Subcutaneous adipose tissue (tissue), 4 donors: Measurements from ENCODE around the gene OLFM2. TPM values are rescaled to one million over a fixed set of nuclear protein-coding genes. Genes with fewer than 3 reads are reported as not detected.

ENCODE experiments used
- total RNA-seq, 4 donors: library from RNA; depleted of rRNA; stranded (reverse); fragments of >200 nt; gene quantifications; one replicate each; pipeline ENCODE4 v1.1.0, GENCODE V29; 2016
- TF ChIP-seq, protein P1 (sequence below): fragments of 450-650 bp; IDR thresholded peaks from one replicate; pipeline ENCODE4 v1.5.1; 2016; ENCODE audit warnings: low read depth, mild to moderate bottlenecking, control low read depth, antibody characterized with exemption, moderate library complexity

Gene OLFM2
- total RNA-seq, 4 donors from 2014 or later, result 21.8 to 258 (median 57.7) TPM

DNA sequence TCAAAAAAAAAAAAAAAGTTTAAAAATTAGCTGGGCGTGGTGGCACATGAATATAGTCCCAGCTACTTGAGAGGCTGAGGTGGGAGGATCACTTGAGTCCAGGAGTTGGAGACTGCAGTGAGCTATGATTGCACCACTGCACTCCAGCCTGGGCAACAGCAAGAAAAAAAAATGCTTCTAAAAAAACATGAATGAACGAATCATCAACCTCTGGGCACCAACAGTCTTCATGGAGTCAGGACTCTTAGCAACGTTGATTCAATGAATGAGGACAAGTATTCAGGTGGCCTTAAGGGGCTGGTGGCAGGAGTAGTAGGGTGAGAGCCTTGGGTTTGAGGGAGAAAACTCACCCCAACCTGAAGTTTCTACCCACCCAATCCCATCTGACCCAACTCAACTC lies 20.6 kb upstream of the OLFM2 start:
- TF ChIP-seq, protein P1, sequence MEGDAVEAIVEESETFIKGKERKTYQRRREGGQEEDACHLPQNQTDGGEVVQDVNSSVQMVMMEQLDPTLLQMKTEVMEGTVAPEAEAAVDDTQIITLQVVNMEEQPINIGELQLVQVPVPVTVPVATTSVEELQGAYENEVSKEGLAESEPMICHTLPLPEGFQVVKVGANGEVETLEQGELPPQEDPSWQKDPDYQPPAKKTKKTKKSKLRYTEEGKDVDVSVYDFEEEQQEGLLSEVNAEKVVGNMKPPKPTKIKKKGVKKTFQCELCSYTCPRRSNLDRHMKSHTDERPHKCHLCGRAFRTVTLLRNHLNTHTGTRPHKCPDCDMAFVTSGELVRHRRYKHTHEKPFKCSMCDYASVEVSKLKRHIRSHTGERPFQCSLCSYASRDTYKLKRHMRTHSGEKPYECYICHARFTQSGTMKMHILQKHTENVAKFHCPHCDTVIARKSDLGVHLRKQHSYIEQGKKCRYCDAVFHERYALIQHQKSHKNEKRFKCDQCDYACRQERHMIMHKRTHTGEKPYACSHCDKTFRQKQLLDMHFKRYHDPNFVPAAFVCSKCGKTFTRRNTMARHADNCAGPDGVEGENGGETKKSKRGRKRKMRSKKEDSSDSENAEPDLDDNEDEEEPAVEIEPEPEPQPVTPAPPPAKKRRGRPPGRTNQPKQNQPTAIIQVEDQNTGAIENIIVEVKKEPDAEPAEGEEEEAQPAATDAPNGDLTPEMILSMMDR, result no peak

DNA sequence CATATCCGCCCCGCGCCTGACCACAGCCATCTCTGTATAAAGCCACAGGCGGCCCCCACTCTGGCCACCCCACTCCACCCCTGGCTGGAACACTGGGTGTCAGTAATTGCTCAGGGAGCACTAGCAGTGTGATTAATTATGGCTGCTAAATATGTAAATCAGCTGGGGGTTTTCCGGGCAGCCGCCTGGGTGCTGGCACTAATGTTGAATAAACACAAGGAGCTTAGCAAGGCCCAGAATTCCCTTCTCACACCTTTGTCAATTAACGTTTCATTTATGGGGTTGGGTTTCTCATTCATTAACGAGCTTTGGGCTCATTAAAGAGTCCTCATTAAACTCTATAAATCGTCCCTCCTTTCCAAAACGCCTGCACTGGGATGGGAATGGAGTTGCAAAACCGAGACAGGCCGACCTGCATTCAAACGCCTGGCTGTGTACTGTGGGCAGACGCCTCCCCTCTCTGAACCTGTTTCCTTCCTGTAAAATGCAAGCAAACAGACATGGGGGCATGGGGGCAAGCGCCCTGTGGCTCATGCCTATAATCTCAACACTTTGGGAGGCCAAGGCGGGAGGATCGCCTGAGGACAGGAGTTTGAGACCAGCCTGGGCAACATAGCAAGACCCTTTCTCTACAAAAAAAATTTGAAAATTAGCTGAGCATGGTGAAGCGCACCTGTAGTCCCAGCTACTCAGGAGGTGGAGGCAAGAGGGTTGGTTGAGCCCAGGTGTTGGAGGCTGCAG lies 17.7 kb upstream of the OLFM2 start:
- TF ChIP-seq, protein P1, result no peak

DNA sequence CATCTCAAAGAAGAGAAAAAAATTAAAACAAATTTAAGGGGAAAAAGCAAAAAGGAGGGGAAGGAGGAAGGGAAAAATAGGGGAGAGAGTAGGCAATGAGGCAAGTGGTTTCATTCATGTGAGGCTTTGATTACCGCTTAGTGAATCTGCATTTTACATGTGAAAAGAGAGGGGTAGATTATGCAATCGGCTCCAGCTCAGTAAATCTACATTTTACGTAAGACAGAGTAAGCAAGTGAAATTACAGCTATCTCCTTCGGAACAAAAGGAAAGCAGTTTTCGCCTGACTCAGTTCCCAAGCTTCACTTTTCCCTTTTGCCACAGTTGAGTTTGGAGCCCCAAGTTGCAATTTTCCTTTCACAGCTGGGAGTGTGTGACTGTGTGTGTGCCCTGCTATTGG lies 16.0 kb upstream of the OLFM2 start:
- TF ChIP-seq, protein P1, result no peak

DNA sequence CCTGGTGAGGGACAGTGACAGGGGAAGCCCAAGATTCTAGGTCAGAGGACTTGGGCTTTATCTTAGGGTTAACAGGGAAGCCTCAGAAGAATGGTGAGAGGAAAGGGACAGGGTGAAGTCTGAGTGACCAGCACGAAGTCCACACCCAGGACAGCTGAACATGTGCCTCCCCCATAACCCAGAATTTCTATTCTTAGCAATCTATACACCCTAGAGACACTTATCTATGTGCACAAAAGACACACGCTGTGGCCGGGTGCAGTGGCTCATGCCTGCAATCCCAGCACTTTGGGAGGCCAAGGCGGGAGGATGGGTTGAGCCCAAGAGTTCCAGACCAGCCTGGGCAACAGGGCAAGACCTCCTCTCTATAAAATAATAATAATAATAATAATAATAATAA lies 11.1 kb upstream of the OLFM2 start:
- TF ChIP-seq, protein P1, result no peak

DNA sequence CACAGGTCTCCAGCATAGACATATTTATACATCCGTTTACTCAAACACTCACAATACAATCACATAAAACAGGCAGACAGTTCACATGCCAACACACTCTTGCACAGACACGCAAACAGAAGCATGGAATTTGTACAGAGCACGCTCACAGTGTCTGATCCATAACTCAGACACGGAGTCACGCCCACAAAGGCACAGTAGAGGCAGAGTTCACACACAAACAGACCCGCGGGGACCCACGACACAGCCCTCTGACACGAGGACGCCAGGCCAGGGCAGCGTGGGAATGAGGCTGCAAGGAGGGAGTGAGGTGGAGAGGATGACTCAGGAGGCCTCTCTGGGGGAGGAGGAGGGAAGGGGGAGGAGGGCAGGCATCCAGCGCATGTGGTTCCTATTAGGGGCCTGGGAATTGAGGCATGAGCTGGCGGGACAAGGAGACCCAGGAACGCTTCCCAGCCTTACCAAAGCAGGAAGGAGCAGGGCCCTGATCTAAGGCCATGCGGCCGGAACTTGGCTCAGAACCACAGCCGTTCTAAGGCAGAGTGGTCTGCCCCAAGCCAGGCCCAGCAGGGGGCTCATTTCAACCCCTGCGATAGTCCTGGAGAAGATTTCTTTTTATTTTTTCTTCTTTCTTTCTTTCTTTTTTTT lies 9.1 kb upstream of the OLFM2 start:
- TF ChIP-seq, protein P1, result no peak

DNA sequence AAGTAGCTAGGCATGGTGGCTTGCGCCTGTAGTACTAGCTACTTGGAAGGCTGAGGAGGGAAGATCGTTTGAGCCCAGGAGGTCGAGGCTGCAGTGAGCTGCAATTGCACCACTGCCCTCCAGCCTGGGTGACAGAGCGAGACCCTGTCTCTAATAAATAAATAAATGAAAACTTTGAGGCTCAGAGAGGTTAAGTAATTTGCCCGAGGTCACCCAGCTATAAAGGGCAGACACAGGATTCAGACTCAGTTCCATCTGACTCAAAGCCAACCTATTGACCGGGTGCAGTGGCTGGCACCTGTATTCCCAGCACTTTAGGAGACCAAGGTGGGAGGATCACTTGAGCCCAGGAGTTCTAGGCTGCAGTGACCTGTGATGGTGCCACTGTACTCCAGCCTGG lies 7.4 kb upstream of the OLFM2 start:
- TF ChIP-seq, protein P1, result no peak

DNA sequence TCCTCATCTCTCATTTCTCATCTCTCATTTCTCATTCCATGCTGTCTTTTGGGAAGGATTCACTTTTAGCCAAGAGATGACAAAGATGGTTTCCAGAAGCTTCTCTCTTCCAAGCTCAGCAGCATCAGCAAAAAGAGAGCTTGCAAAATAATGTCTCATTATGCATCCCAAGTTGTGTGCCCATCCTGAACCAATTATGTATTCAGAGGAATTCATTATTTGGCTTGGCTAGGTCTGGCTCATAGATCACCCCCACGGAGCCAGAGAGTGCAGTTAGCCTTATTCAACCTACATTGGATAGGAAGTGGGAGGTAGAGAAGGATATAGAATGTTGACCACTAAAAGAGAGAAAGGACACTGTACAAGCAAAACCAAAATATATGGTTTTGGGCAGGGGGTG lies 5.4 kb upstream of the OLFM2 start:
- TF ChIP-seq, protein P1, result no peak
